Uterus (tissue), 4 donors: ENCODE data around the gene FAT1. TPM values are rescaled to one million over a fixed set of nuclear protein-coding genes. Genes with fewer than 3 reads are reported as not detected.

Experiments
- DNase-seq, 2 donors: peaks; one replicate each; pipeline ENCODE4 v3.0.0-alpha.2; 2019 to 2020
- H3K27ac ChIP-seq, 2 donors: fragments of 200-600 bp; sonication (generic); 1 replicate in 1 of 2; 2 replicates in 1 of 2; pipeline ENCODE4 v1.5.1; 2016 to 2018
- H3K27me3 ChIP-seq, 2 donors: fragments of 200-600 bp; sonication (generic); one replicate each; pipeline ENCODE4 v1.5.1; 2018 to 2019; ENCODE audit warnings: control low read depth in 1 of 2
- H3K36me3 ChIP-seq, 2 donors: fragments of 200-600 bp; sonication (generic); one replicate each; pipeline ENCODE4 v1.5.1; 2019; ENCODE audit warnings: control low read depth in 1 of 2
- H3K4me1 ChIP-seq, 2 donors: fragments of 200-600 bp; sonication (generic); one replicate each; pipeline ENCODE4 v1.5.1; 2018 to 2019; ENCODE audit warnings: control low read depth in 1 of 2
- H3K4me3 ChIP-seq, 2 donors: fragments of 200-600 bp; sonication (generic); 1 replicate in 1 of 2; 2 replicates in 1 of 2; pipeline ENCODE4 v1.5.1; 2018 to 2019; ENCODE audit warnings: mild to moderate bottlenecking in 1 of 2
- H3K9me3 ChIP-seq, 2 donors: fragments of 200-600 bp; sonication (generic); one replicate each; pipeline ENCODE4 v1.5.1; 2019; ENCODE audit warnings: control low read depth in 1 of 2
- POLR2A ChIP-seq, 2 donors: fragments of 450-650 bp; IDR thresholded peaks; one replicate each; pipeline ENCODE4 v1.6.1; 2016; ENCODE audit warnings: antibody characterized with exemption in 2 of 2, mild to moderate bottlenecking in 1 of 2, moderate library complexity in 1 of 2
- intact Hi-C: fragments of 100-400 bp; cut with DNase I; formaldehyde crosslinking; loops from one replicate; pipeline ENCODE4 v1.15.1; 2023; ENCODE audit warnings: low total_unique reads
- total RNA-seq, 4 donors: library from RNA; depleted of rRNA in 3 of 4; stranded (reverse); fragments of >200 nt in 3 of 4; gene quantifications; one replicate each; pipeline versions ENCODE4 v1.1.0 to v1.2.4, GENCODE V29; 2014 to 2023
- TF ChIP-seq, protein P1 (sequence below), 4 experiments: fragments of 200-600 bp in 2 of 4; fragments of 450-650 bp in 2 of 4; sonication (generic) in 2 of 4; IDR thresholded peaks; one replicate each; pipeline ENCODE4 v1.5.1; 2016 to 2019; ENCODE audit warnings: antibody characterized with exemption in 4 of 4, mild to moderate bottlenecking in 2 of 4, moderate library complexity in 1 of 4
- donor health status: DM: yes; HTN: yes; CAD: no.

Gene FAT1
- total RNA-seq, 4 donors from 2014 or later: 11.5 to 245 (median 52.5) TPM

DNA sequence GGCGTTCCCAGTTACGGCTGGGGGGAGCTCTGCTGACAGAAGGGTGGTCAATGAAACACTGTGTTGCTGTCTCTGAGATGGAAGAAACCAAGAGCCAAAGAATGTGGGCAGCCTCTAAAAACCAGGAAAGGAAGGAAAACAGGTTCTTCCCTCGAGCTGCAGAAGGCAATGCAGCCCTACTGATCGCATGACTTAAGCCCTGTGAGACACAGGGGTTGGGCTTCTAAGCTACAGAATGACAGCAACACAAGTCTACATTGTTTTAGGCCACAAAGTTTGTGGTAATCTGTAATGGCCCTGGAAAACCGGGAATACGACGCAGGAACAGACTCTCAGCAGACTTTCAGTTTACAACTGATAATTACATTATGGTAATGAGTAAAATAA lies 130.1 kb downstream of the FAT1 start:
- H3K4me1 ChIP-seq: no peaks in the 10 kb centered on the region
- no peak overlapping the region for H3K27ac ChIP-seq
- no peaks in the 10 kb centered on the region for H3K27me3 ChIP-seq
- no peak overlapping the region for H3K4me3 ChIP-seq
- H3K36me3 ChIP-seq: no peaks in the 10 kb centered on the region
- intact Hi-C loops: no loop called here
- no peak for DNase-seq
- no peak for TF ChIP-seq POLR2A (IDR thresholded peaks at IDR 0.05)
- TF ChIP-seq, protein P1, sequence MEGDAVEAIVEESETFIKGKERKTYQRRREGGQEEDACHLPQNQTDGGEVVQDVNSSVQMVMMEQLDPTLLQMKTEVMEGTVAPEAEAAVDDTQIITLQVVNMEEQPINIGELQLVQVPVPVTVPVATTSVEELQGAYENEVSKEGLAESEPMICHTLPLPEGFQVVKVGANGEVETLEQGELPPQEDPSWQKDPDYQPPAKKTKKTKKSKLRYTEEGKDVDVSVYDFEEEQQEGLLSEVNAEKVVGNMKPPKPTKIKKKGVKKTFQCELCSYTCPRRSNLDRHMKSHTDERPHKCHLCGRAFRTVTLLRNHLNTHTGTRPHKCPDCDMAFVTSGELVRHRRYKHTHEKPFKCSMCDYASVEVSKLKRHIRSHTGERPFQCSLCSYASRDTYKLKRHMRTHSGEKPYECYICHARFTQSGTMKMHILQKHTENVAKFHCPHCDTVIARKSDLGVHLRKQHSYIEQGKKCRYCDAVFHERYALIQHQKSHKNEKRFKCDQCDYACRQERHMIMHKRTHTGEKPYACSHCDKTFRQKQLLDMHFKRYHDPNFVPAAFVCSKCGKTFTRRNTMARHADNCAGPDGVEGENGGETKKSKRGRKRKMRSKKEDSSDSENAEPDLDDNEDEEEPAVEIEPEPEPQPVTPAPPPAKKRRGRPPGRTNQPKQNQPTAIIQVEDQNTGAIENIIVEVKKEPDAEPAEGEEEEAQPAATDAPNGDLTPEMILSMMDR (IDR thresholded peaks at IDR 0.05): no peak
- H3K9me3 ChIP-seq: no peaks in the 10 kb centered on the region

DNA sequence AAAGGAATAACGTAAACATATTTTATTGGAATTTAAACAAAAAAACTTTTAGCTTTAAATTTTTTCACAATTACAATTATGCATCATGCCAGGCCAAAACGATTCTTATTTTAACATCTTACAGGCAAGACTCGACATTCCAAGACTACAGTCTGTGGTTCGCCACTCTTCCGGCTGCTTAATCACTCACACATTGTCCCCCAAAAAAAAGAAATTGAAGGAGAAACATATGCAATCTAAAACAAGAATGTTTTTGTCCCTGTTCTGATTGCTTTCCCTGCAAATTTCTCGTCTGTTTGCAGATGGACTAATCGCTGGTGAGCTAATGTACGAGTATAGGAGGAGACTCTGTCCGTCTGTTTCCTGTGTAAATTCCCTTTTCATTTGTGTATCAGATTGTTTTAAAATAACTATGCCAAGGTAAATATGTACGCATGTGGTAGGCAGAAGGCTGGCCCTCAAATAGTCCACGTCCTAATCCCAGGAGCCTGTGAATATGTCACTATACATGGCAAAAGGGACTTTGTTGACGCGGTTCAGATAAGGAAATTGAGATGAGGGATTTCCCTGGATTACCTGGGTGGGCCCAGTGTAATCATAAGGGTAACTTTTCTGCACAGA lies 130.6 kb downstream of the FAT1 start:
- no peak overlapping the region for H3K27ac ChIP-seq
- intact Hi-C loops: no loop called here
- no peak overlapping the region for H3K4me3 ChIP-seq
- no peak for DNase-seq
- H3K27me3 ChIP-seq: no peaks in the 10 kb centered on the region
- no peaks in the 10 kb centered on the region for H3K36me3 ChIP-seq
- no peaks in the 10 kb centered on the region for H3K9me3 ChIP-seq
- no peaks in the 10 kb centered on the region for H3K4me1 ChIP-seq
- TF ChIP-seq, protein P1 (IDR thresholded peaks at IDR 0.05): no peak
- no peak for TF ChIP-seq POLR2A (IDR thresholded peaks at IDR 0.05)

DNA sequence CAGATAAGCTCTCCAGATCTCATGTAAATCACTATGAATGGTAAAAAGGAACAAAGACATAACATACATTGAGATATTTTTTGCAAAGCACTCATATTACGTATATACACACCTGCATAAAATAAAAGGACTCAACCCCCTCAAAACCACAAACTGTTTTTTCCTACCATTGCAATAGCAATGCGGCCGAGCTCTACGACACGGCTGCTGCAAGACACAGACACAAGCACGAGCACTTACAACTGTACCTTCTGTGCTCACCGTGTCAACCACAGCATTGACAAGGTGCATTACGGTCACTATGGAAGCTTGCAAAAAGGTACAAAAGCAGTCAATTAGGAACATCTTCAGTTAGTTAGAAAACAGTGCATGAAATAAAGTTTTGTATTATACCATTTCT lies 131.2 kb downstream of the FAT1 start:
- H3K36me3 ChIP-seq: no peaks in the 10 kb centered on the region
- no peaks in the 10 kb centered on the region for H3K9me3 ChIP-seq
- TF ChIP-seq, protein P1 (IDR thresholded peaks at IDR 0.05): no peak
- TF ChIP-seq POLR2A (IDR thresholded peaks at IDR 0.05): no peak
- H3K4me3 ChIP-seq: no peak overlapping the region
- no peaks in the 10 kb centered on the region for H3K4me1 ChIP-seq
- no peaks in the 10 kb centered on the region for H3K27me3 ChIP-seq
- intact Hi-C loops: no loop called here
- no peak overlapping the region for H3K27ac ChIP-seq
- DNase-seq: no peak

DNA sequence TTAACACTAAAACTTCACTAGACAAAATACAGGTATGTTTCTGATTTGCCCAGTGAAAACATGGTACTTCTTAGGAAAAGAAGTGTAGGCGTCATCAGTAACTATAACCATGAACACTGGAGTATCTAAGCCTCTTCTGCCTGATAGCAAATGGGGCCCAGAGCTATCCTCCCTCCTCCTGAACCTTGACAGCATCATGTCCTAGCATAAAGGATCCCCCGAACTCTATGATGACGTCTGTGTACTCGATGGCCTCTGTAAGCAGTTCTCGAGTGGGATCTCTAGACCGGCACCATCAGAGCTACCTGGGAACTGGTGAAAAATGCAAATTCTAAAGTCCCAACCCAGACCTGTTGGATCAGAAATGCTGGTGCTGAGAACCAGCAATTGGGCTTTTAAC lies 132.0 kb downstream of the FAT1 start:
- no peak overlapping the region for H3K4me3 ChIP-seq
- intact Hi-C loops: no loop called here
- no peaks in the 10 kb centered on the region for H3K9me3 ChIP-seq
- no peak overlapping the region for H3K27ac ChIP-seq
- no peaks in the 10 kb centered on the region for H3K4me1 ChIP-seq
- H3K36me3 ChIP-seq: no peaks in the 10 kb centered on the region
- TF ChIP-seq, protein P1 (IDR thresholded peaks at IDR 0.05): no peak
- TF ChIP-seq POLR2A (IDR thresholded peaks at IDR 0.05): no peak
- DNase-seq: no peak
- no peaks in the 10 kb centered on the region for H3K27me3 ChIP-seq

DNA sequence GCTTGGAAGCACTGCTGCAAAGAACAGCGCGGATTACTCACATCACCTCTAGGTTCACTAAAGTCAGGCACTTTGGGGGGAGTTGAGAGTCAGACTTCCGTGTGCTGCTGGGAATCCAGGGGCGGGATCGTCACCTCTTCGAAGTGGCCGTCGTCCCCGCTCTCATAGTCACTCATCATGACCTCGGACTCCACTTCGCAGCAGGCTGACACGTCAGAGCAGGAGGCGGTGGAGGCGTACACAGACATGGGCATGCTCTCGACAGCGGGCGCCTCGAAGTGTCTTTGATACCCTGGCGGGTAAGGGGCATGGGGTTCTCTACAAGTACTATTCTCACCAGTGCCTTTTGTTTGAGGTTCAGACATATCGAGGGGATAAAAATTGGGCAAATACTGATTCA lies 135.2 kb downstream of the FAT1 start:
- no peak for DNase-seq
- Histone ChIP-seq H3K27ac (no peak overlapping the region), H3K36me3 (no peaks in the 10 kb centered on the region), H3K4me1 (no peaks in the 10 kb centered on the region), H3K9me3 (no peaks in the 10 kb centered on the region), H3K27me3 (no peaks in the 10 kb centered on the region), H3K4me3 (no peak overlapping the region)
- TF ChIP-seq, protein P1 (IDR thresholded peaks at IDR 0.05): no peak
- no peak for TF ChIP-seq POLR2A (IDR thresholded peaks at IDR 0.05)
- intact Hi-C loops: no loop called here
